Daoy (cell line): ENCODE data around the gene KIF23. TPM values are rescaled to one million over a fixed set of nuclear protein-coding genes. Genes with fewer than 3 reads are reported as not detected.
"Not testable (repeated sequence)": the region's sequence is repeated elsewhere in the genome, so short reads cannot be mapped to it uniquely, and the experiment has no call there.

Experiments used
- DNase-seq: peaks from one replicate; pipeline ENCODE4 v3.0.0-alpha.2; 2015; ENCODE audit warnings: low read depth
- total RNA-seq: library from RNA; depleted of rRNA; stranded (reverse); fragments of >200 nt; shearing (Covaris generic); gene quantifications from 2 replicates; pipeline ENCODE4 v1.2.3, GENCODE V29; 2014; rRNA removed

Gene KIF23
- total RNA-seq = 107 and 148 TPM in 2 replicates

GRCh38 chr15:69413822-69414700, at the start of gene KIF23:
Gene KIF23 (plus strand): TSS chr15:69414349. CDS start chr15:69414466, 117 bp downstream.
- peak; percentile 97 for DNase-seq

- DNase-seq = no peak
Measured at GRCh38 chr15:69367236-69367635, 46.9 kb upstream of the KIF23 start.

- no peak for DNase-seq
Measured at GRCh38 chr15:69369631-69370030, 44.5 kb upstream of the KIF23 start.

DNA sequence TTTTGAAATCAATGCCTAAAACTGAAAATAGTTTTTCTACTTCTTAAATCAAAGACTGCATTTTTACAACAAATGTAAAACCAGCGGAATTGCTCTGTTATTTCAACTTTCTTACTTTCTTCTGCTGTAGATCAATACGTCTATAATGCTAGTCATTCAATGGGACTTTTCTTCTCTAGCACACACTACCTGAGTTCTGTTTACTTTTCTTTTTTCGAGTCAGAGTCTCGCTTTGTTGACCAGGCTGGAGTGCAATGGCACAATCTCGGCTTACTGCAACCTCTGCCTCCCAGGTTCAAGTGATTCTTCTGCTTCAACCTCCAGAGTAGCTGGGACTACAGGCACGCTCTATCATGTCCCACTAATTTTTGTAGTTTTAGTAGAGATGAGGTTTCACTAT, 40.7 kb upstream of the KIF23 start:
- DNase-seq = no peak

DNA sequence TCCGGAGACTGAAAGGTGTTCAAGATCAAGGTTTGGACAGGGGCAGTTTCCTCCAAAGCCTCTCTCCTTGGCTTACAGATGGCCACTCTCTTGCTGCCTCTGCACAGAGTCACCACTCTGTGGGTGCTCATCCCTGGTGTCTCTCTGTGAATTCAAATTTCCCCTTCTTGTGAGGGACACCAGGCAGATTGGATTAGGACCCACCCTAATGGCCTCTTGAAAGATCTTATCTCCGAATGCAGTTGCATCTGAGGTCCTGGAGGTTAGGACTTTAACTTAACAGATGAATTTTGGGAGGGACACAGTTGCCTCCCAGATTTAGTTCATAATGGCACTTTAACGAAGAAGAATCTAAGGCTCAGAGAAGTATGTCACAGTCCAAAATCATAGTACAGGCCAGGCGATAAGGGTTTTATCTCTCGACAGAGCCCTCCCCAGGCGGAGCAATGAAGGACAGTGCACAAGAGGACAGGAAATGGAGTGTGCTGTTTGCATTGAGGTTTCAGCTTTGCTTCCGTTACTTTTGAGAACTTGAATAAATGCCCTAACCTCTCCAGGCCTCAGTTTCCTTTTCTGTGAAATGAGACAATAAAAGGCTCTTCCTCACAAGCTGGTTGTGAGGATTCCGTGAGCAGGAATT, 38.9 kb upstream of the KIF23 start:
- DNase-seq = no peak

GRCh38 chr15:69377216-69377970, 36.8 kb upstream of the KIF23 start:
- DNase-seq = no peak

DNA sequence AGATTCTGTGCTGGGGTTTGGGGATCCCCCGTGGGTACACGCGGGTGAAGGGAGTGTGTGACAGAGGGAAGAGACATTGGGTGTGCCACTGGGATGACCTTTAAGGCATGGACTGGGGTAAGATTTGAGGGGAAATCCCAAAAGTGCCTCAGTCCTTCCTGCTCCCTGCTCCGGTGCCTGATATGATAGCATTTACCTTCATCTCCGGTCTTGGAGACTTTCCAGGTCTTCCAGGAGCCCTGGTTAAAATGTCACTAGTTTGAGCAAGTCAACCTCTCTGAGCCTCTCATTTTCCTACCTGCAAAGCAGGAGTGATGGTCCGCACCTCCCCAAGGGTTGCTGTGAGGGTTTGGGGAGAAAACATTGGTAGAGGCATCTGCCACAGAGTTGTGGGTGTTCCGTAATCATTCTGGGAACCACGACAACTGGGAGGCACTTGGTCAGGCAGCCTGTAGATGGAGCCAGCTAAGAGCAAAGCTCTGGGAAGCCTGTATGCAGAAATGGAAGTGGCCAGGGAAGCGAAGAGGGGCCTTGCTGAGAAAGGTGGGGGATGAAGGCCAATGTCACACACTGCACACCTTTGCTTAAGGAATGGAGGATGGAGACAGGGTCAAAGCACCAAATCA, 33.9 kb upstream of the KIF23 start:
- peak; percentile 21 for DNase-seq

GRCh38 chr15:69380726-69381105, 33.4 kb upstream of the KIF23 start:
- DNase-seq = no peak

- not testable (repeated sequence) for DNase-seq
Measured at GRCh38 chr15:69382176-69382575, 32.0 kb upstream of the KIF23 start.

- DNase-seq = not testable (repeated sequence)
Measured at GRCh38 chr15:69384066-69384465, 30.1 kb upstream of the KIF23 start.

DNA sequence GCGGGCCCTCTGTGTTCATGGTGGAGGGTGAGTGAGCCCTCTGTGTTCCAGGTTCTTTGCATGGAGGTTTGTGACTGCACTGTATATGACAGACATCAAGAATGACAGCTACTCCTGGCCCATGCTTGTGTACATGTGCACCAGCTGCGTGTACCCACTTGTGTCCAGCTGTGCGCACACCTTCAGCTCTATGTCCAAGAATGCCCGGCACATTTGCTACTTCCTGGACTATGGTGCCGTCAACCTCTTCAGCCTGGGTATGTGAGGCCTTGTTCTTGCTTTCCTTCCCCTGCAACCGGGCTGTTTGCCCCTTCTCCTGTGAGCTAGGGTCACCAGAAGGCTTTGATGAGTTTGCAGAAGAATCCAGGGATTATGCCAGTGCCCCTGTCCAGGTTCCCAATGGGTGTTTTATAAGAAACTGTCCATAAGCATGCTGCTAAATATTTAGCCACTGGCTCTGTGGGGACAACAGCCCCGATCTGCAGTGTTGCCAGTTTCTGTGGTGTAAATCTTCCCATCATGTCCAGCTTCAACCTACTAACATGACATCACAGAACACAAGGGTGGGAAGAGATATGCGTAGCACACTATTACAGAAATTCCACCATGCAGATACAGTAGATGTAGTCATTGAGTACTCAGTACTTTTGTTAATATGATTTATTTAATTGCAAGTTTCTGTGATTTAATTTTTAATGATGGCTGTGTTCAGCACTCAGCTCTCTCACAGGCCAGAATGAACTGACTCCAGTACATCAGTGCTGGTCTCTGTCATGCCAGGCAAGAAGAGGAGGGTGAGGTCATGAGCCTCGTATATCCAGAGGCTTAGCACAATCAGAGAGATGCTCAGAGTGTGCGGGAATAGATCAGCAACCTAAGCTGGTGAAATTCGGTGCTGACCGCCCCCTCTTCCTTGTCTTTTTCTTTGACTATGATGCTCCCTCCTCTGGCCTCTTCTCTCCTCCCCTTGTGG, 29.2 kb upstream of the KIF23 start:
- DNase-seq = no peak

DNA sequence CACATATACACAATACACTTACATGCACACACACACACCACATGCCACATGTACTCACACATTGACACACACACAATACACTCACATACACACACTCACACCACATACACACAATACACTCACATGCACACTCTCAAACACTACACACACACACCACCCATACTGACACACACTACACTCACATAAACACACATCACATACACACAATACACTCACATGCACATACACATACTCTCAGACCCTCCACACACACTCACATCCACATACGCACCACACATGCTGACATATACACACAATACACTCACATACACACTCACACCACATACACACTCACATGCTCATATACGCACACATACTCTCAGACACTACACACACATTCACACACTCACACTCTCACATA, 28.3 kb upstream of the KIF23 start:
- DNase-seq = no peak

DNA sequence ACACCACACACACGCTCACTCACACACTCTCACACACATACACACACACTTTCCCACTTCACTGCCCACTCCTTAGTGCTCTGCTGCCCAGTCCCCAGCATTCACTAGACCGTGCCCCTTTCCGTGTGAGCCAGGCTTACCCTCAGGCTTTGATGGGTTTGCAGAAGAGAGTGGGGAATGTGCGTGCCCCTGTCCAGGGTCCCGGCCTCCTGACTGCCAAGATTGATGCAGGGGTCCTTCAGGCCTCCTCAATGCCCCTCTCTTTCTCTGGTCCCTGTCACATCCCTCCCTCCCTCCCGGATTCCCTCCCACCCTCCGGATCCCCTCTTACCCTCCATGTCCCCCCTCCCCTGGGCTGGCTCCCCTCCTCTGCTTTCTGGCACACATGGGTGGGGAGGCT, 27.9 kb upstream of the KIF23 start:
- DNase-seq = no peak

DNA sequence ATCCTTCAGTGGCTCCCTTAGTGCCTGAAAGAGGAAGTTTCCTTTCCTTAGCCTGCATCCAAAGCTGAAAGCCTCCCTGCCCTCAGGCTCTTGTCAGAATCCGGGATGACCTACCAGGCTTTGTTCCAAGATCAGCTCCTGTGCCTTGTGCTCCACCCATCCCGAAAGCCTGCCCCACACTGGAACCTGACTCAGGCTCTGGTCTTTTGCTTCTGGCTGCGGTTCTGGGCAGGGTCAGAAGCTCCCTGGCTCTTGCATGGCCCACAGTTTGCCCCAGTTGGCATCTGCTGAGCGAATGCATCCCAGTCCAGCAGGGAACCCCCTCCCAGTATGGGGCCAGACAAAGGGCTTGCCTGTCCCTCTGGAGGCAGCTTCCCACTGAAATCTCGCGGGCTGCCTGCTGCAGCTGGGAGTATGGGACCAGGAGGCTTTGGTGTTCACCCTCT, 25.9 kb upstream of the KIF23 start:
- DNase-seq = peak; percentile 57

DNA sequence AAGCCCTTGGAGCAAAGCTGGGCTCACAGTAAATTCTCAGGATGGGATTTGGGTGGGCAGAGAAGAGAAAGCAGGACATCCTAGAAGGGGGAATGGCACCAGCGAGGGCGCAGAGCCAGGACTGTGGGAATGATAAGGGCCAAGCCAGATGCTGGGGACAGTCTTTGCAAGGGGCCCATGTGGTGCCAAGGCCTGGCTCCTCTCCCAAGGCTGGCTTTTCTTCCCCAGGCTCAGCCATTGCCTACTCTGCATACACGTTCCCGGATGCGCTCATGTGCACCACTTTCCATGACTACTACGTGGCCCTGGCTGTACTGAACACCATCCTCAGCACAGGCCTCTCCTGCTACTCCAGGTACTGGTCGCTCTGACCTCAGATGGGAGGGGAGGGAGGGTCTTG, 24.7 kb upstream of the KIF23 start:
- no peak for DNase-seq

GRCh38 chr15:69390575-69390974, 23.6 kb upstream of the KIF23 start:
- peak; percentile 82 for DNase-seq

DNA sequence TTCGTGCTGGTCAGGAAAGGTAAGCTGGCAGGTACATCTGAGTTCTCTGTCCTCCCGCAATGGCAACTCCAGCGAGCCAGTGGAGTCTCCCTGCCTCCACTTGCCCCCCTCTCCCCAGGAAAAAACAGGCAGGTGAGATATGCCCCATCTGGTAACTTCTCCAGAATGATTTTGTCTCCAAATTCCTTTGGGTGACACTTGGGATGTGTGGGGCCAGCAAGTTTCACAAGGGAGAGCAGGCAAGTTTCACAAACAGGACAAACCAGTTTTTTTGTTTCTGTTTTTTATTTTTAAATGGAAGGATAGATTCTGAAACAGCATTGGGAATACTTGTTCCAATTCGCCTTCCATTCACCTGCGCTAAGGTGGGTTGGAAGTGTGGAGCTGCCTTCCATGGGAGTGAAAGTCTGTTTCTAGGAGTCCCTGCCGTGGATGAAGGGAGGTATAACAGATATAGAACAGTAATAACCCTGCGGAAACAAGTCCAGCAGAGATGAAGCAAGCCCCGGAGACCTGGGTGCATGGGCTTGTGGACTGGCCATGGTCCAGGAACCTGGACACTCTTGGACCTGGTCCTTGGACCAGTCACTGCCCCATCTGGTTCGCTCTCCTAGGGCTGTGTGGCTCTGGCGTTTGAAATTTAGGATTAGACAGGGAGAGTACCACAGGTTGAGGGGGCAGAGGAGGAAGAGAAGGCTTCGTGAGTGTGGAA, 22.9 kb upstream of the KIF23 start:
- DNase-seq = no peak

- no peak for DNase-seq
Measured at GRCh38 chr15:69392352-69392751, 21.8 kb upstream of the KIF23 start.

GRCh38 chr15:69393831-69394491, 20.2 kb upstream of the KIF23 start:
- DNase-seq = peak; percentile 34
